ENCODE measurements around the gene AHCTF1. TPM values are rescaled to one million over a fixed set of nuclear protein-coding genes. Genes with fewer than 3 reads are reported as not detected.

The AHCTF1 gene

Small RNA genes lying within 50 kb of the gene (small RNA-seq; reads per million reads assigned to genes)
- gene AC113174.1 (ENCODE audit: low read depth), result not detected
- not detected for gene RF00402 (ENCODE audit: low read depth)
